GM12892 (cell line): ENCODE data around the gene EXOSC9.

Source experiments
- POLR2A ChIP-seq: IDR thresholded peaks from 2 replicates; pipeline ENCODE4 v1.6.1; 2011; ENCODE audit warnings: low read depth, low read length, control low read depth
- TAF1 ChIP-seq: IDR thresholded peaks from 2 replicates; pipeline ENCODE4 v1.6.1; 2011; ENCODE audit warnings: low read depth, mild to moderate bottlenecking, control low read depth, low read length, borderline replicate concordance

DNA sequence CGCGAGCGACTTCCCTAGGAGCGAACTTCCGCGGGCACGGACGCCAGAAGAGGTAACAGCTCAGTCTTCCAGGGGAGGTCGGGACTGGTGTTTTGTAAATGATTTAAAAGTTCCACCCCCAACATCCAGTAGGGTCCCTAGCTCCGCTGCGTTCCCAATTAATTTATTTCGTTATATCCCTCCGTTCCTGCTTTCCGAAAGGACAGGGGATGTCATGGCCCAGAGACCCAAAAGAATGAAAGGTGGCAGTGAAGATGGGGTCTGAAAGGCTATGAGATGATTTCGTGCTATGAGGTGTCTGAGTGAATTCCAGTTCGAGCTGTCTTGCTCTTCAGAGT is 35.8 kb upstream of the EXOSC9 start:
- TF ChIP-seq POLR2A, result no peak
- no peak for TF ChIP-seq TAF1
